ENCODE results near the gene HS1BP3. TPM values are rescaled to one million over a fixed set of nuclear protein-coding genes. Genes with fewer than 3 reads are reported as not detected.

HS1BP3 gene
- total and polyA plus RNA-seq, 2 of the 13 experiments (the other 11 are each of a cell fraction or from before 2014, with no cell fraction given): 15.2 to 22.0 TPM

DNA sequence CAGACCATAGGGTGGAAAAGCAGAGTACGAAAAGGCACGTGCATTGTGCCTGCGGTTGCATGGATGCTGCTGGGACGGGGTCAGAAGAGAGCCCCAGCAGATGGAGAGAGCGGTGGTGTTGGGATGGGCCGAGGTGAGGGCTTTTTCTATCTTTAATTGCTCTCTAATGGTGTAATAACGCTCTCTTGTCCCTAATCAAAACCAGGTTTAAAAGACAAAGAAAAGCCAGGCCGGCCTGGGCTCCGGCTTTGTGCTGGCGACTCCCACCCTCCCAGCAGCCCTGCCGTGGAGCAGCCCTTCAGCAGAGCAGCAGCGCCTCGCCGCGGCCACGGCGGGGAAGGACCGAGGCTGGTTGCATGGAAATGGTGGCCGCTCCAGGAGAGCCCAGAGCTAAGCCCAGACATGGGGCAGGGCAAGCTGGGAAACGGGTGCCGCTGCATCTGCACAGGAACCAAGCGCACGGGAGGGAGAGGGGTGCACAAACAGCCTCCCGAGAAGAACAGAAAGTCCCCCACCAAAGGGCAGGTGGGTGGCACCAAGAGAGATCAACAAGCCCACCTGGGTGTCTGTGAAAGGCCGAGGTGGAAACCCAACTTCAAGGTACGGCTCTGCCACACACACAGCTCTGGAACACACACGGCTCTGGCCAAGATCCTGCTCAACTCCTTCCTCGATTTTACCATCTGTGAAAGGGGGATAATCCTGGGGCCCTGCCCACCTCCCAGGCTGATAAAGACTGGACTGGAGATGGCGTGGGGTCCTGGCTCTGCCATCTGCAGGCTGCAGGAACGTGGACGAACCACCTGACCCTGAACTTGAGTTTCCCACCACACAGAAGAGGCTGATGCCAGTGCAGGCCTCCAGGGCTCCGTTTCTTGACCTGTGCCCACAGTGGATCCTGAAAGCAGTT, 15.0 kb downstream of the HS1BP3 start (continued):
- TF ChIP-seq, protein P1, sequence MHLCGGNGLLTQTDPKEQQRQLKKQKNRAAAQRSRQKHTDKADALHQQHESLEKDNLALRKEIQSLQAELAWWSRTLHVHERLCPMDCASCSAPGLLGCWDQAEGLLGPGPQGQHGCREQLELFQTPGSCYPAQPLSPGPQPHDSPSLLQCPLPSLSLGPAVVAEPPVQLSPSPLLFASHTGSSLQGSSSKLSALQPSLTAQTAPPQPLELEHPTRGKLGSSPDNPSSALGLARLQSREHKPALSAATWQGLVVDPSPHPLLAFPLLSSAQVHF (CRISPR knock-in tag; IDR thresholded peaks at IDR 0.05): no peak
- TF ChIP-seq, protein P2, sequence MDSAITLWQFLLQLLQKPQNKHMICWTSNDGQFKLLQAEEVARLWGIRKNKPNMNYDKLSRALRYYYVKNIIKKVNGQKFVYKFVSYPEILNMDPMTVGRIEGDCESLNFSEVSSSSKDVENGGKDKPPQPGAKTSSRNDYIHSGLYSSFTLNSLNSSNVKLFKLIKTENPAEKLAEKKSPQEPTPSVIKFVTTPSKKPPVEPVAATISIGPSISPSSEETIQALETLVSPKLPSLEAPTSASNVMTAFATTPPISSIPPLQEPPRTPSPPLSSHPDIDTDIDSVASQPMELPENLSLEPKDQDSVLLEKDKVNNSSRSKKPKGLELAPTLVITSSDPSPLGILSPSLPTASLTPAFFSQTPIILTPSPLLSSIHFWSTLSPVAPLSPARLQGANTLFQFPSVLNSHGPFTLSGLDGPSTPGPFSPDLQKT (CRISPR knock-in tag; IDR thresholded peaks at IDR 0.05; ENCODE audit: borderline replicate concordance): no peak
- TF ChIP-seq ZFX (CRISPR knock-in tag; IDR thresholded peaks at IDR 0.05; ENCODE audit: low read depth) (peak; percentile 74), HMG20A (CRISPR knock-in tag; IDR thresholded peaks at IDR 0.05; ENCODE audit: borderline replicate concordance) (no peak), ZSCAN21 (CRISPR knock-in tag; IDR thresholded peaks at IDR 0.05; ENCODE audit: borderline replicate concordance) (peak; percentile 76; the same call in 1 of the 2 replicates), BORCS8-MEF2B (CRISPR knock-in tag; IDR thresholded peaks at IDR 0.05) (peak; percentile 77; the same call in 1 of the 2 replicates), EHMT2 (IDR thresholded peaks at IDR 0.05; ENCODE audit: borderline replicate concordance, low read depth, low read length) (no peak), EEA1 (CRISPR knock-in tag; IDR thresholded peaks at IDR 0.05; ENCODE audit: borderline replicate concordance) (peak; percentile 90; the same call in 1 of the 2 replicates), CHCHD3 (CRISPR knock-in tag; IDR thresholded peaks at IDR 0.05) (peak; percentile 71; the same call in 1 of the 2 replicates), MED1 (CRISPR knock-in tag; IDR thresholded peaks at IDR 0.05) (peak; percentile 86)
- TF ChIP-seq, protein P3, sequence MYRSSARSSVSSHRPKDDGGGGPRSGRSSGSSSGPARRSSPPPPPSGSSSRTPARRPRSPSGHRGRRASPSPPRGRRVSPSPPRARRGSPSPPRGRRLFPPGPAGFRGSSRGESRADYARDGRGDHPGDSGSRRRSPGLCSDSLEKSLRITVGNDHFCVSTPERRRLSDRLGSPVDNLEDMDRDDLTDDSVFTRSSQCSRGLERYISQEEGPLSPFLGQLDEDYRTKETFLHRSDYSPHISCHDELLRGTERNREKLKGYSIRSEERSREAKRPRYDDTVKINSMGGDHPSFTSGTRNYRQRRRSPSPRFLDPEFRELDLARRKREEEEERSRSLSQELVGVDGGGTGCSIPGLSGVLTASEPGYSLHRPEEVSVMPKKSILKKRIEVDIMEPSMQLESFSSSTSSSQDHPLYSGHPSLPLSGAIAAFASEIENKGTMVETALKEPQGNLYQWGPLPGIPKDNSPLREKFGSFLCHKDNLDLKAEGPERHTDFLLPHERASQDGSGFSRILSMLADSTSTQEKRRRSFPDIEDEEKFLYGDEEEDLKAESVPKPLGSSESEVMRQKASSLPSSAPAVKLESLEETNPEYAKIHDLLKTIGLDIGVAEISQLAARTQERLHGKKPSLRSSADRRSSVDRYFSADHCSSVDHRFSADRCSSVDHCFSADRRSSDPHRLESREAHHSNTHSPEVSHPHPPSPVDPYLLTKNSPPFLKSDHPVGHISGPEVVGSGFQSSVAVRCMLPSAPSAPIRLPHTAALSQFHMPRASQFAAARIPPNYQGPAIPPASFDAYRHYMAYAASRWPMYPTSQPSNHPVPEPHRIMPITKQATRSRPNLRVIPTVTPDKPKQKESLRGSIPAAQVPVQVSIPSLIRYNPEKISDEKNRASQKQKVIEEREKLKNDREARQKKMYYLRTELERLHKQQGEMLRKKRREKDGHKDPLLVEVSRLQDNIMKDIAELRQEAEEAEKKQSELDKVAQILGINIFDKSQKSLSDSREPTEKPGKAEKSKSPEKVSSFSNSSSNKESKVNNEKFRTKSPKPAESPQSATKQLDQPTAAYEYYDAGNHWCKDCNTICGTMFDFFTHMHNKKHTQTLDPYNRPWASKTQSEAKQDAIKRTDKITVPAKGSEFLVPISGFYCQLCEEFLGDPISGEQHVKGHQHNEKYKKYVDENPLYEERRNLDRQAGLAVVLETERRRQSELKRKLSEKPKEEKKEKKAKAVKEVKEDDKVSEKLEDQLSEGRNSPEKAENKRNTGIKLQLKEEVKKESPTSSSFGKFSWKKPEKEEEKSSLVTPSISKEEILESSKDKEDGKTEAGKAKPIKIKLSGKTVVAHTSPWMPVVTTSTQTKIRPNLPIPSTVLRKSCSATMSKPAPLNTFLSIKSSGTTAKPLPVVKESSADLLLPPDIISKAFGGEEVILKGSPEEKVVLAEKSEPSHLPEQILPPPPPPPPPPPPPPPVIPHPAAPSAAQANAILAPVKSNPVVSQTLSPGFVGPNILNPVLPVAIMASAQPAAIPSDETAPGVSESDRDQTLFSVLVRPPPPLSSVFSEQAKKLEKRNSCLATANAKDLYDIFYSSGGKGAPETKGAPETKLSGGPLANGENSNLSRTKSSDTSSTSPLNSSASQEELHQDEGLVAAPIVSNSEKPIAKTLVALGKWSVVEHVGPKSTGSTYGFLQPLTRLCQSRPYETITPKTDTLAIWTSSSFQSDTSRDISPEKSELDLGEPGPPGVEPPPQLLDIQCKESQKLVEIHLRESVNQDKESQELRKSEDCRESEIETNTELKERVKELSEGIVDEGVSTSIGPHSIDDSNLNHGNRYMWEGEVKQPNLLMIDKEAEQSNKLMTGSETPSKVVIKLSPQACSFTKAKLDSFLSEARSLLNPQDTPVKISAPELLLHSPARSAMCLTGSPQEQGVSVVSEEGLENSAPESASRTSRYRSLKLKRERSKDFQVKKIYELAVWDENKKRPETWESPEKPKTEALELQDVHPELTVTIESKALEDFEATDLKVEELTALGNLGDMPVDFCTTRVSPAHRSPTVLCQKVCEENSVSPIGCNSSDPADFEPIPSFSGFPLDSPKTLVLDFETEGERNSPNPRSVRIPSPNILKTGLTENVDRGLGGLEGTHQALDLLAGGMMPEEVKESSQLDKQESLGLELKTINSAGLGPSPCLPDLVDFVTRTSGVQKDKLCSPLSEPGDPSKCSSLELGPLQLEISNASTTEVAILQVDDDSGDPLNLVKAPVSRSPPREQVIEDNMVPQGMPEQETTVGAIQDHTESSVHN (CRISPR knock-in tag; IDR thresholded peaks at IDR 0.05): 0 out of 2 replicates have a peak, but pooled peaks have one; percentile 42
- TF ChIP-seq, protein P4, sequence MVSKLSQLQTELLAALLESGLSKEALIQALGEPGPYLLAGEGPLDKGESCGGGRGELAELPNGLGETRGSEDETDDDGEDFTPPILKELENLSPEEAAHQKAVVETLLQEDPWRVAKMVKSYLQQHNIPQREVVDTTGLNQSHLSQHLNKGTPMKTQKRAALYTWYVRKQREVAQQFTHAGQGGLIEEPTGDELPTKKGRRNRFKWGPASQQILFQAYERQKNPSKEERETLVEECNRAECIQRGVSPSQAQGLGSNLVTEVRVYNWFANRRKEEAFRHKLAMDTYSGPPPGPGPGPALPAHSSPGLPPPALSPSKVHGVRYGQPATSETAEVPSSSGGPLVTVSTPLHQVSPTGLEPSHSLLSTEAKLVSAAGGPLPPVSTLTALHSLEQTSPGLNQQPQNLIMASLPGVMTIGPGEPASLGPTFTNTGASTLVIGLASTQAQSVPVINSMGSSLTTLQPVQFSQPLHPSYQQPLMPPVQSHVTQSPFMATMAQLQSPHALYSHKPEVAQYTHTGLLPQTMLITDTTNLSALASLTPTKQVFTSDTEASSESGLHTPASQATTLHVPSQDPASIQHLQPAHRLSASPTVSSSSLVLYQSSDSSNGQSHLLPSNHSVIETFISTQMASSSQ (IDR thresholded peaks at IDR 0.05; ENCODE audit: low read depth): no peak
- TF ChIP-seq, protein P4 (CRISPR knock-in tag; IDR thresholded peaks at IDR 0.05; ENCODE audit: borderline replicate concordance): peak; percentile 74; the same call in 1 of the 2 replicates

All from HepG2 (cell line).